ENCODE results near the gene SLC46A3.

The SLC46A3 gene

DNA sequence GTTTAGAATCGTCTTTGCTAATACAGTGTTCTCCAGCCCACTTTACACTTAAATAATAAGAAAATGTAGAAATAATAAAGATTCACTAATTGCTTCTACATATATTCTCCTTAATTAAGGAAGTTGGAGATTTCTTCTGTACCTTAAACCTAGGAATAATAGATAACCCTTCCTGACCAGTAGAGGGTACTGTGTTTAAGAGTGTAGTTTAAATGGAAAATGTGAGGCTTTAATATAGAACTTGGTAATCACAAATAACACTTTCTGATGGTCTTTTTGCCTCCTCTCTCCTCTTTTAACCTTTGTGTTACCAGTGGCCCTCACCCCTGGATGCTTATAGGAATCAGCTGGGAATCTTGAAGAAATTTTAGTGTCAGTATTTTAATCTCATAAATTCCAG lies 39.1 kb downstream of the SLC46A3 start:
- no peak for DNase-seq

GRCh38 chr13:28678809-28679208 lies 40.0 kb downstream of the SLC46A3 start:
- DNase-seq: no peak

GRCh38 chr13:28671126-28671792 lies 47.5 kb downstream of the SLC46A3 start:
- no peak for DNase-seq

DNA sequence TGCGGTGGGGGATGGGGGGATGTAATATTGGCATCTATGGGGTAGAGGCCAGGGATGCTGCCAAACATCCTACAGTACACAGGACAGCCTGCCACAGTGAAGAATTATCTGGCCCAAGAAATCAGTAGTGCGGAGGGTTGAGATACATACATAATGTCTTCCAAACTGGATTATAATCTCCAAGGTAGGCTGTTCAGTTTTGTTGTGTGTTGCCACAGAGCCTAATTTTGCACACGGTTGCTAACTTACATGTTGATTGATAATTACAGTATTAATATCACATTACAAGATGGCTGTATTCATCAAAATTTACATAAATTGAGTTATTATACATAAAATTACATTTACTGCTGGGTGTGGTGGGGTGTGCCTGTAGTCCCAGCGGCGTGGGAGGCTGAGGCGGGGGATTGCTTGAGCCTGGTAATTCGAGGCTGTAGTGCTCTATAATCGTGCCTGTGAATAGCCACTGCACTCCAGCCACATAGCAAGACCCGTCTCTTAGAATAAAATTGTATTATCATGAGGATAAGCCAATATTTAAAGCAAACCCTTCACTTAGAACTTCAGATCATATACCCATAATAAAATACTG lies 51.8 kb downstream of the SLC46A3 start:
- no peak for DNase-seq

DNA sequence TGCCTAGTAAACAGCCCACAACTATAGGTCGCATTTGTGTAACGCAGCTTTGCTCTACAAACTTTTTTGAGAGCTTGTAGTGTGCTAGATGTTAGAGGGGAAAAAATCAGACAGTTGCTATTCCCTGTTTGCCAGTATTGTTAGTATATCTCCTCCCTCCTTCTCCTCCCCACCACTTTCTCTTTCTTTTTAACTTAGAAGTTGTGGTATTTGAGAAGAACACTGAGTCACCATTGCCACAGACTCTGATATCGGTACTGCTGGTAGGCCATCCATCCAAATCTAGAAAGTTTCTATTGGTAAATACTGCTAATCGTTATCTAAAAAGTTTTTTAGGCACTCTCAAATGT lies 59.2 kb downstream of the SLC46A3 start:
- DNase-seq: no peak

GRCh38 chr13:28658796-28659620 lies 59.8 kb downstream of the SLC46A3 start, which contains the start of gene POMP:
TSS of gene POMP (plus strand) at chr13:28659130. CDS start at chr13:28659185, 55 bp downstream.
- peak; percentile 87 for DNase-seq

DNA sequence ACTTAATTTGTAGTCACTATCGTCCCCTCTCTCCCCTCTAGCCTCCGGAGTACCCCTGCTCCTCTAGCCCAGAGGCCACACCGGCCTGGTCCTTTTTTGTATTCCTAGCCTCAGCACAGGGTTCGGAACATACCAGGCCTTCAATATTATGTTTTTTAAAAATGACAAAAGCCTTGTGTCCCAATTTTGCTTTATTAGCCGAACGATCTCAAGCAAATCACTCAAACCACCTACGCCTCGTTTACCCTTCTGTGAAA lies 60.3 kb downstream of the SLC46A3 start:
- no peak for DNase-seq

GRCh38 chr13:28657784-28658538 lies 60.8 kb downstream of the SLC46A3 start:
- peak; percentile 33 for DNase-seq

GRCh38 chr13:28655561-28655960 lies 63.2 kb downstream of the SLC46A3 start:
- DNase-seq: no peak

DNA sequence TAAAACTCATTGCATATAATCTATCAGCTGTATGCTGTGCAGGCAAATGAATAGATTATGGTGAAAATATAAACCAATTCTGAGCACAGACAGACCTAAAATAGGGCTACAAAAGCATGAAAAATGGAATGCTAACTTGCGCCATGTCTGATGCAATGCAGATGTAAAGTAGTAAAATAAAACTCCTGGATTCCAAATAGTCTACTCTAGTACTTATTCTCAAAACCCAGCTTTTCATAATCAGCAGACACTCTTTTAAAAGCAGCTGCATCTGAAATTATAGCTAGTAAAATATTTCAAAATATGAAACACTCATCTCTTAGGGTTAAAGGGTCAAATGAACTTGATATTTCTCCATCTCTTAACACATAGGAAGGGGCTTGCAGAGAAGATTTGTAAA lies 64.5 kb downstream of the SLC46A3 start:
- no peak for DNase-seq

DNA sequence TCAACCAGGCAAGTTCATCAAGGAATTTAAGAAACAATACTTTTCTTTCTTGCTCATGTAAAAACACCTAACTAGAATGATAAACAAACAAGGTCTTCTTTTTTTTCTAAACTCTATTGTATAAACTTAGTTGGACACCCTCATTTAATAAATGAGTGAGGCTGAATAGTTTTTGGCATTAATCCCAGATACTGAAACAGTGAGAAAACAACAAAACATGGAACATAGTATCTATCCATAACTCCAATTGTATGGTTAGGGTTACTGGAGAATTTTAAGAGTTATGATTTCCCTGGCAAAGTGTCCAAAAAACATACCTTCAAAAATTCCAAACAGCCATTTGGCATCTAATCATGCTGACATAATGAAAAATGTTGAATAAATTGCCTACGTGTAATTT lies 65.7 kb downstream of the SLC46A3 start:
- DNase-seq: no peak

GRCh38 chr13:28651810-28652401 lies 66.9 kb downstream of the SLC46A3 start:
- no peak for DNase-seq

DNA sequence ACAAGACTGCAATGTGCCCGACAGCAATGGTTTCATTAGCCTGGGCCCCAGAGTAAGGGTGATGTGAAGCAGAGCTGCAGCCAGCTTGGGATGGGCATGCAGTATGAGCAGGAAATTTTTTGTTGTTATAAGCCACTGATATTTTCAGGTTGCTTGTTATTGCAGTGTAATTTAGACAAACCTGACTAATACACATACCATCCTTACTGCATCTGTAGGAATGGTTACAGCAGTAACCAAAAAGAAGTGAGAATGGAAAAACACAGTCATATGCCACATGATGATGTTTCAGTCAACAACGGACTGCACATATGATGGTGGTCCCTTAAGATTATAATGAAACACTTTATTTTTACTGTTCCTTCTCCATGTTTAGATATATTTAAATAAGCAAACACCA lies 68.5 kb downstream of the SLC46A3 start:
- DNase-seq: no peak
